Spleen (tissue), 11 donors: ENCODE results near the gene C20orf204. TPM values are rescaled to one million over a fixed set of nuclear protein-coding genes. Genes with fewer than 3 reads are reported as not detected.

ENCODE experiments used
- DNase-seq: peaks from one replicate; pipeline ENCODE4 v3.0.0-alpha.2; 2020
- H3K27ac ChIP-seq, 8 donors: fragments of 200-600 bp; sonication (generic) in 7 of 8; 1 replicate in 4 of 8; 2 replicates in 4 of 8; pipeline versions ENCODE4 v1.5.0 to v1.8.0; 2016 to 2021; ENCODE audit warnings: inconsistent platforms in 4 of 8, mild to moderate bottlenecking in 4 of 8, moderate library complexity in 1 of 8
- H3K27me3 ChIP-seq, 7 donors: fragments of 200-600 bp; sonication (generic) in 6 of 7; replicated peaks in 1 of 7; 1 replicate in 4 of 7; 2 replicates in 3 of 7; pipeline versions ENCODE4 v1.5.0 to v1.8.0; 2016 to 2021; ENCODE audit warnings: inconsistent platforms in 3 of 7, mild to moderate bottlenecking in 1 of 7
- H3K36me3 ChIP-seq, 6 donors: fragments of 200-600 bp; sonication (generic) in 5 of 6; 1 replicate in 4 of 6; 2 replicates in 2 of 6; pipeline versions ENCODE4 v1.5.0 to v1.8.0; 2016 to 2021; ENCODE audit warnings: inconsistent platforms in 2 of 6
- H3K4me1 ChIP-seq, 6 donors: fragments of 200-600 bp; sonication (generic) in 5 of 6; 1 replicate in 3 of 6; 2 replicates in 3 of 6; pipeline versions ENCODE4 v1.5.0 to v1.8.0; 2016 to 2021; ENCODE audit warnings: inconsistent platforms in 3 of 6
- H3K4me3 ChIP-seq, 8 donors: fragments of 200-600 bp; sonication (generic) in 7 of 8; 1 replicate in 4 of 8; 2 replicates in 4 of 8; pipeline versions ENCODE4 v1.5.0 to v1.8.0; 2016 to 2021; ENCODE audit warnings: inconsistent platforms in 4 of 8, mild to moderate bottlenecking in 4 of 8, moderate library complexity in 2 of 8
- H3K9me3 ChIP-seq, 8 donors: fragments of 200-600 bp; sonication (generic) in 7 of 8; 1 replicate in 4 of 8; 2 replicates in 4 of 8; pipeline versions ENCODE4 v1.5.0 to v1.8.0; 2016 to 2021; ENCODE audit warnings: inconsistent platforms in 4 of 8
- POLR2A ChIP-seq, 3 donors: fragments of 450-650 bp; IDR thresholded peaks; one replicate each; pipeline ENCODE4 v1.5.1; 2017; ENCODE audit warnings: antibody characterized with exemption in 3 of 3, mild to moderate bottlenecking in 1 of 3
- POLR2AphosphoS5 ChIP-seq, 3 donors: sonication (generic); formaldehyde crosslinking; IDR thresholded peaks; one replicate each; pipeline ENCODE4 v1.5.1; 2017; ENCODE audit warnings: antibody characterized with exemption in 3 of 3
- WGBS, 5 donors: extraction: QIAGEN DNeasy Blood & Tissue Kit in 3 of 5; methylation state at CpG; one replicate each; pipeline versions ENCODE4 v1.1.5 to v1.1.7; 2013 to 2018; 5-methylcytosine and 5-hydroxymethylcytosine counted together
- intact Hi-C: fragments of 100-400 bp; cut with DNase I; formaldehyde crosslinking; loops from one replicate; pipeline ENCODE4 v1.15.0; 2023; ENCODE audit warnings: low total_unique reads
- polyA plus RNA-seq, 3 donors: library from polyadenylated mRNA; stranded (reverse); fragments of 200-250 nt; gene quantifications; one replicate each; pipeline ENCODE4 v1.2.1, GENCODE V29; 2013
- total RNA-seq, 7 donors: library from RNA; depleted of rRNA in 3 of 7; stranded (reverse); fragments of >200 nt in 3 of 7; fragmentation: NEBNext Ultra II Directional in 4 of 7; extraction: Animal tissue kit (Norgen Biotek cat#: 25700) in 4 of 7; gene quantifications; one replicate each; pipeline versions ENCODE4 v1.1.0 to v1.2.1, GENCODE V29; 2016 to 2021
- TF ChIP-seq, protein P1 (sequence below), 11 experiments: fragments of 200-600 bp in 7 of 11; fragments of 450-650 bp in 4 of 11; sonication (generic) in 4 of 11; IDR thresholded peaks in 8 of 11; conservative IDR thresholded peaks in 3 of 11; 1 replicate in 7 of 11; 2 replicates in 4 of 11; pipeline versions ENCODE4 v1.4.0 to v1.8.0; 2016 to 2021; ENCODE audit warnings: antibody characterized with exemption in 11 of 11, inconsistent platforms in 4 of 11, mild to moderate bottlenecking in 1 of 11
- donor health status: healthy with polysubstance abuse.
- donor health status: DM: no; HTN: no; CAD: no; lungs with moderate emphysema.
- donor health status: DM: no; HTN: no; CAD: no.
- donor health status: Bipolar disorder and iron deficiency.
- donor health status: healthy.
- donor health status: DM: no; HTN: no; CAD: no.
- donor health status: DM: yes; HTN: yes; CAD: no.

C20orf204 gene
- total and polyA plus RNA-seq, 10 donors: 0.85 to 3.9 (median 1.9) TPM

GRCh38 chr20:64003960-64004725 is 31.8 kb upstream of the C20orf204 start:
- 86 to 97% (median 91%) methylated on average over 6 to 7 of the region's 7 CpGs for WGBS, 5 donors
- peaks cover 2 to 100% (median 96%) of the 10 kb centered on the region in 6 donors for H3K36me3 ChIP-seq
- DNase-seq: no peak

DNA sequence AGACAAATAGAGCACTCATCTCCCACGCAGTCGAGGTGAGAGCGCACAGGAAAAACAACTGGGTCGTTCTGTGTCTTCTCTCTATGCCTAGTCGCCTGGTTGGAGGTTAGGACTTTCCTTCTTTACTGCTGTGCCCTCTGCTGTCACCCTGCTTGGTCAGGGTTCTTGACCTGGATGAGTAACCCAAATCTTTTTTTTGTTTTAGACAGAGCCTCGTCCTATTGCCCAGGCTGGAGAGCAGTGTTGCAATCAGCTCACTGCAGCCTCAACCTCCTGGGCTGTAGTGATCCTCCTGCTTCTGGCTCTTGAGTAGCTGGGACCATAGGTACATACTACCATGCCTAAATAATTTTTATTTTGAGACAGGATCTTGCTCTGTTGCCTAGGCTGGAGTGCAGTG is 30.6 kb upstream of the C20orf204 start:
- WGBS, 5 donors: 77 to 84% (median 80%) methylated on average over 6 of the region's 6 CpGs
- no peak overlapping the region for H3K27ac ChIP-seq
- H3K4me3 ChIP-seq: no peak overlapping the region
- DNase-seq: no peak
- H3K4me1 ChIP-seq: peaks cover 0 to 19% (median 5%) of the 10 kb centered on the region in 6 donors
- H3K27me3 ChIP-seq: no peaks in the 10 kb centered on the region
- intact Hi-C loops: no loop called here
- peaks cover 0 to 20% (median 8%) of the 10 kb centered on the region in 8 donors for H3K9me3 ChIP-seq
- TF ChIP-seq POLR2AphosphoS5 (IDR thresholded peaks at IDR 0.05): no peak
- TF ChIP-seq, protein P1, sequence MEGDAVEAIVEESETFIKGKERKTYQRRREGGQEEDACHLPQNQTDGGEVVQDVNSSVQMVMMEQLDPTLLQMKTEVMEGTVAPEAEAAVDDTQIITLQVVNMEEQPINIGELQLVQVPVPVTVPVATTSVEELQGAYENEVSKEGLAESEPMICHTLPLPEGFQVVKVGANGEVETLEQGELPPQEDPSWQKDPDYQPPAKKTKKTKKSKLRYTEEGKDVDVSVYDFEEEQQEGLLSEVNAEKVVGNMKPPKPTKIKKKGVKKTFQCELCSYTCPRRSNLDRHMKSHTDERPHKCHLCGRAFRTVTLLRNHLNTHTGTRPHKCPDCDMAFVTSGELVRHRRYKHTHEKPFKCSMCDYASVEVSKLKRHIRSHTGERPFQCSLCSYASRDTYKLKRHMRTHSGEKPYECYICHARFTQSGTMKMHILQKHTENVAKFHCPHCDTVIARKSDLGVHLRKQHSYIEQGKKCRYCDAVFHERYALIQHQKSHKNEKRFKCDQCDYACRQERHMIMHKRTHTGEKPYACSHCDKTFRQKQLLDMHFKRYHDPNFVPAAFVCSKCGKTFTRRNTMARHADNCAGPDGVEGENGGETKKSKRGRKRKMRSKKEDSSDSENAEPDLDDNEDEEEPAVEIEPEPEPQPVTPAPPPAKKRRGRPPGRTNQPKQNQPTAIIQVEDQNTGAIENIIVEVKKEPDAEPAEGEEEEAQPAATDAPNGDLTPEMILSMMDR (IDR thresholded peaks at IDR 0.05 in 8 of 11, conservative IDR thresholded peaks at IDR 0.05 in 3 of 11): no peak
- TF ChIP-seq POLR2A (IDR thresholded peaks at IDR 0.05): no peak
- peaks cover 6 to 100% (median 95%) of the 10 kb centered on the region in 6 donors for H3K36me3 ChIP-seq

More at GRCh38 chr20:64003960-64004725, 31.8 kb upstream of the C20orf204 start:
- H3K27me3 ChIP-seq: no peaks in the 10 kb centered on the region
- peaks cover 0 to 14% (median 8%) of the 10 kb centered on the region in 8 donors for H3K9me3 ChIP-seq
- no peak overlapping the region for H3K4me3 ChIP-seq
- H3K27ac ChIP-seq: no peak overlapping the region
- intact Hi-C loops: no loop called here
- TF ChIP-seq, protein P1 (IDR thresholded peaks at IDR 0.05 in 8 of 11, conservative IDR thresholded peaks at IDR 0.05 in 3 of 11): no peak
- TF ChIP-seq POLR2AphosphoS5 (IDR thresholded peaks at IDR 0.05): no peak
- no peak for TF ChIP-seq POLR2A (IDR thresholded peaks at IDR 0.05)
- H3K4me1 ChIP-seq: peaks cover 0 to 19% (median 5%) of the 10 kb centered on the region in 6 donors

DNA sequence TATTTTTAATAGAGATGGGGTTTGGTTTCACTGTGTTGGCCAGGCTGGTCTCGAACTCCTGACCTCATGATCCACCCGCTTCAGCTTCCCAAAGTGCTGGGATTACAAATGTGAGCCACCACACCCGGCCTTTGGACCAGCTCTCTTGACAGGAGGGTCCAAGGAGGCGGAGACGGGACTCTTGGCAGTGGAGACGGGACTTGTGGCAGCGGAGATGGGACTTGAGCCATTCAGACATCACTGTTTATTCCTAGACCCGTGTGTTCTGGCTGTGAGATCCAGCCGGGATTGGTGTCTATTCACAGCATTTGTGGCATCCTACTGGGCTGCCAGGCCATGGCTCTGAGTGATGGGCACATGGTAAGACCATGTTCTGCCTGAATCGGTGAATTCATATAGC is 29.5 kb upstream of the C20orf204 start:
- no peaks in the 10 kb centered on the region for H3K27me3 ChIP-seq
- no peak overlapping the region for H3K4me3 ChIP-seq
- intact Hi-C loops: no loop called here
- peaks cover 8 to 100% (median 95%) of the 10 kb centered on the region in 6 donors for H3K36me3 ChIP-seq
- H3K9me3 ChIP-seq: peaks cover 0 to 27% (median 9%) of the 10 kb centered on the region in 8 donors
- DNase-seq: no peak
- H3K4me1 ChIP-seq: peaks cover 0 to 19% (median 8%) of the 10 kb centered on the region in 6 donors
- TF ChIP-seq, protein P1 (IDR thresholded peaks at IDR 0.05 in 8 of 11, conservative IDR thresholded peaks at IDR 0.05 in 3 of 11): no peak
- TF ChIP-seq POLR2AphosphoS5 (IDR thresholded peaks at IDR 0.05) (no peak), POLR2A (IDR thresholded peaks at IDR 0.05) (no peak)
- H3K27ac ChIP-seq: no peak overlapping the region
- 88 to 96% (median 93%) methylated on average over 7 to 10 of the region's 10 CpGs for WGBS, 5 donors

DNA sequence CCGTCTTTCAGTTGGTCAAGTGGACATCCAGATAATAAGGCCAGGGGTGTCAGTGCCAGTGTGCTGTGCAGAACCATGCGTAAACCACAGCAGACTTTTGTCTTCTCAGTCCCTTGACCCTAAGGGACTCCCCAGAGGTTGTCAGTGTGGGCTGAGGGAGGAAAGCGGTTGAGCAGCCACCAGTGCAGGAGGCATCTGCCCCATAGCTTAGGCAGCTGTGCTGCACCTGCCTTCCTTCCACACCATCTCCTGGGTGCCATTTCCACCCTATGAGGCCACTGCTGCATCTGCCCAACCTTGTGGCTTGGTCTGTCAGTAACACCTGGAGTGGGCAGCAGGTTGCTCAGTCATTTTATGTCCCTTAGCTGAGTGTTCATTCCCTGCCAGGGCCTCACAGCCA is 29.1 kb upstream of the C20orf204 start:
- Histone ChIP-seq H3K4me1 (peaks cover 0 to 19% (median 8%) of the 10 kb centered on the region in 6 donors), H3K27me3 (no peaks in the 10 kb centered on the region), H3K36me3 (peaks cover 8 to 98% (median 92%) of the 10 kb centered on the region in 6 donors), H3K4me3 (no peak overlapping the region), H3K27ac (no peak overlapping the region), H3K9me3 (peaks cover 0 to 28% (median 10%) of the 10 kb centered on the region in 8 donors)
- no peak for DNase-seq
- 79 to 91% (median 88%) methylated on average over 2 to 3 of the region's 3 CpGs for WGBS, 5 donors
- intact Hi-C loops: no loop called here
- TF ChIP-seq POLR2AphosphoS5 (IDR thresholded peaks at IDR 0.05): no peak
- TF ChIP-seq POLR2A (IDR thresholded peaks at IDR 0.05): no peak
